ENCODE data around the gene ZGPAT.

ZGPAT gene

DNA sequence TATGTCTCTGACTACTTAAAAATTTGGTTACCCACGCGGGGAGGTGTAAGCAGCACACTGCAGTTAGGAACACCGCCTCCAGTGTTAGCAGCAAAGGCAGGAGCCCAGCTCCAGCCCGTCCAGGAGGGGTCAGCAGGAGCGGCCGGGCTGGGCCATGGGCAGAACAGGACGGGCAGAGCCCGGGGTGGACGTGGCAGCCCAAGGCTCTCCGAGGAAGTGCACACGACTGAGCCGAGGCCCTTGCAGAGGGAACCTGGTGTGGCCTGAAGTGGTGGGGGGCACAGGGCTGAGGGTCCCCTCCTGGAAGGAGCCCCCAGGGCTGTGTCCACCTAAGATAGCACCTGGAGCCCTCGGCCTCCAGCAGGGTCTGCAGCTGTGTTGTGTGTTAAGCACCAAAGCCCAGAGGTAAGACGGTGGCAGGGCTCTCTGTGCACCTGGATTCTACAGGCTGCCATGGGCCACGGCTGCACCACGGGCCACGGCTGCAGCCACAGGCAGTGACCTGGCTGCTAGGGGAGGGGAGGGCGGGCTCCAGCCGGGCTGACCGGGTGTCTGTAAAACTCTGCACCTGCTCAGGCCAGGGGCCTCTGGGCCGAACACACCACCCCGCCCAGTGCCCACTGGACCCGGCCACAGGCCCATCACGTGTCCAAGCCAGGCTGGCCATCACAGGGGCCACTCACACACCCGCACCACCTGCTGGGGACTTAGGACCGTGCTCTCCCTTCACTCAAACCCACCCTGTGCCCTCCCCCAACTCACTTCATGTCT lies 38.3 kb downstream of the ZGPAT start:
- no peak overlapping the region for H3K4me3 ChIP-seq (ENCODE audit: low read length)

DNA sequence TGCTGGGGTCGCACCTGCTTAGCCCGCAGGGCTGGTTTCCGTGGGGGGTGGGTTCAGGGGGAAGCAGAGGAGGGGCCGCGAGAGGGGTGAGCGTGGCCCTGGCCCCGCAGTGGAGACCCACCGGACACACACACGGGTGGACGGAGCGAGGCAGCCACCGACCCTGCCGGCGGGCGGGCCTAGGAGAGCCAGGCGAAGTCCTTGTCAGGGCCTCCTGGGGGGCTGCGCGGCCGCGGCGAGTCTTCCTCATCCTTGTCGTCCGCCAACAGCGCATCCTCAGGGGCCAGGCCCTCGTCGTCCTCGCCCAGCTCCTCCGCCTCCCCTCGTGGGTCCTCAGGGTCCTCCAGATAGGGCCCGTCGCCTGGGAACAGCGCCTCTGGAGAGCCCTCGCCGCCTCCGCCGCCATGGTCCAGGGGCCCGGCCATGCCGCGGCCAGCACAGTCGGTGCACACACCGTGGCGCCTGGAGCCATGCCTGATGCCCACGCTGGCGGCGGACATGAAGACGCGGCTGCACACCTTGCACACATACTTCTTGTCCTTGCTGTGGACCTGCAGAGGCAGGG lies 39.0 kb downstream of the ZGPAT start:
- H3K4me3 ChIP-seq (ENCODE audit: low read length): no peak overlapping the region
- no peak for DNase-seq (ENCODE audit: low read depth)
- TF ChIP-seq, protein P1, sequence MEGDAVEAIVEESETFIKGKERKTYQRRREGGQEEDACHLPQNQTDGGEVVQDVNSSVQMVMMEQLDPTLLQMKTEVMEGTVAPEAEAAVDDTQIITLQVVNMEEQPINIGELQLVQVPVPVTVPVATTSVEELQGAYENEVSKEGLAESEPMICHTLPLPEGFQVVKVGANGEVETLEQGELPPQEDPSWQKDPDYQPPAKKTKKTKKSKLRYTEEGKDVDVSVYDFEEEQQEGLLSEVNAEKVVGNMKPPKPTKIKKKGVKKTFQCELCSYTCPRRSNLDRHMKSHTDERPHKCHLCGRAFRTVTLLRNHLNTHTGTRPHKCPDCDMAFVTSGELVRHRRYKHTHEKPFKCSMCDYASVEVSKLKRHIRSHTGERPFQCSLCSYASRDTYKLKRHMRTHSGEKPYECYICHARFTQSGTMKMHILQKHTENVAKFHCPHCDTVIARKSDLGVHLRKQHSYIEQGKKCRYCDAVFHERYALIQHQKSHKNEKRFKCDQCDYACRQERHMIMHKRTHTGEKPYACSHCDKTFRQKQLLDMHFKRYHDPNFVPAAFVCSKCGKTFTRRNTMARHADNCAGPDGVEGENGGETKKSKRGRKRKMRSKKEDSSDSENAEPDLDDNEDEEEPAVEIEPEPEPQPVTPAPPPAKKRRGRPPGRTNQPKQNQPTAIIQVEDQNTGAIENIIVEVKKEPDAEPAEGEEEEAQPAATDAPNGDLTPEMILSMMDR (conservative IDR thresholded peaks at IDR 0.05; ENCODE audit: low read depth, low read length): no peak

More for the DNA sequence above, 38.3 kb downstream of the ZGPAT start:
- no peak for DNase-seq (ENCODE audit: low read depth)
- TF ChIP-seq, protein P1 (conservative IDR thresholded peaks at IDR 0.05; ENCODE audit: low read depth, low read length): no peak

DNA sequence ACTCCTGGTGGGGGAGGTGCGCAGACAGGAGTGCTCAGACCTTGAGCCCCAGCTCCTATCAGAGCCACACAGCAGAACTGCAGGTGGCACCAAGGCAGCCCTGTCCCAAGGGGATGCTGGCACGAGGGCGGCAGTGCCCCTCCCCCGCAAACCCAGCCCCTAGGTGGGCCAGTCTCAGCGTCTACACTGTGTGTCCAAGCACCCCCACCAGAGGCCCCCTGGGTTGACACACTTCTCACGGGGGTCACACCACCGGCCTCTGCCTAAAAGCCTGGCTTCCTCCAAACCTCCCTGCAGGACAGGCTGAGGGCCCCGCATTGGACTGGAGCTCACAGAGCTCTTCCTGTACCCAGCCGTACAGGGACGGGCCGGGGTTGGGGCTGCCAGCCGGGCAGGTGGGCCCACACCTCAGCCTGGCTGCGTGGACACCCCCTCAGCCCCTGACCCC lies 39.8 kb downstream of the ZGPAT start:
- no peak overlapping the region for H3K4me3 ChIP-seq (ENCODE audit: low read length)
- TF ChIP-seq, protein P1 (conservative IDR thresholded peaks at IDR 0.05; ENCODE audit: low read depth, low read length): no peak
- no peak for DNase-seq (ENCODE audit: low read depth)

DNA sequence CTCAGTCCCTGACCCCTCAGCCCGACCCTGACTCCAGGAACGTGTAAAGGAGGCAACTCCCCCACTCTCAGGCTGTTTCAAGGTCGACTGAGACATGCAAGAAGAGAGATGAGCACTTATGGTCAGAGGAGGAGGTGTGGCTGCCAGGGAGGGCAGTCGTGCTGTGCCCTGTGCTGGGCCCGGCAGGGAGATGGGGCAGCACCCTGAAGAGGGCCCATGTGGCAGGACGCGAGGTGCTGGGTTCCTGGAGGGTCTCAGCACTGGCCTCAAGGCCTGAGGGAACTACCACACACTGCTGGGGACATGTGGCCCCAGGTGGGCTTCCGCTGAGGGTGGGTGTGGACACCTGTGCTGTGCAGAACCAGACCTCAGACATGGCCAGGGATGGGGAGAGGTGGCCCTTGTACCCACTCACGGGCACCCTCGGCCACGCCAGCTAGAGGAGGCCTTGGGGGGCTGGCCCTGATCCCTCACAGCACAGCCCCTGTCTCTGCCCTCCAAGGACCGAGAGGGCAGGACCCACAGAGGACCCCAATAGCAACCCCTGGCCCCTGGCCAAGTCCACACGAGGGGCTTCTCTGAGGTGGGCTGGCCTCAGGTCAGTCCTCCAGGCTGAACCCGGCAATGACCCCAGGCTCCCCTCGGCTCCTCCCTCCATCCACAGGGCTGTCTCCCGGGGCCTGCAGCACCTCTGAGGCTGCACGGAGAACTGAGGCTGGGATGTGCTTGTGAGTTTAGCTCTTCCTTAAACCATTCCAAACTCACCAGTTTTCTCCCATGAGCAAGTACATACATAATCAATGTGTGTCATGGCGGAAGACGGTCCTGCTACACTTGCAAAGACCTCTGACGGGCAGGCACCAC lies 40.5 kb downstream of the ZGPAT start:
- H3K4me3 ChIP-seq (ENCODE audit: low read length): no peak overlapping the region
- TF ChIP-seq, protein P1 (conservative IDR thresholded peaks at IDR 0.05; ENCODE audit: low read depth, low read length): no peak
- no peak for DNase-seq (ENCODE audit: low read depth)

DNA sequence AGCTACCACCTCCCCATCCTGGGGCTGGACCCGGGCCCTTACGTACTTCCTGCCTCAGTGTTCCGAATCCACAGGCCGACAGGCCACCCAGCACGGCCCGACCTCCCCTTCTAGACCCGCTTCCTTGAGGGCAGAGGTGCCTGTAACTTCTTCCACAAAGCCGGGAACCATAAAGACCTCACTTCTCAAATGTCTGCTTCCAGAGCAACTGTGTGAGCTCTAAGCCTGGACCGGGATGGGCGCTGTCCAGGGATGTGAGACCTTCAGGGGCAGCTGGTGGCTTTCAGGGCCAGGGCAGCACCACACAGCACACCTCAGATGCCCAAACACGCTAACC lies 41.1 kb downstream of the ZGPAT start:
- no peak for DNase-seq (ENCODE audit: low read depth)
- TF ChIP-seq, protein P1 (conservative IDR thresholded peaks at IDR 0.05; ENCODE audit: low read depth, low read length): no peak
- H3K4me3 ChIP-seq (ENCODE audit: low read length): no peak overlapping the region

DNA sequence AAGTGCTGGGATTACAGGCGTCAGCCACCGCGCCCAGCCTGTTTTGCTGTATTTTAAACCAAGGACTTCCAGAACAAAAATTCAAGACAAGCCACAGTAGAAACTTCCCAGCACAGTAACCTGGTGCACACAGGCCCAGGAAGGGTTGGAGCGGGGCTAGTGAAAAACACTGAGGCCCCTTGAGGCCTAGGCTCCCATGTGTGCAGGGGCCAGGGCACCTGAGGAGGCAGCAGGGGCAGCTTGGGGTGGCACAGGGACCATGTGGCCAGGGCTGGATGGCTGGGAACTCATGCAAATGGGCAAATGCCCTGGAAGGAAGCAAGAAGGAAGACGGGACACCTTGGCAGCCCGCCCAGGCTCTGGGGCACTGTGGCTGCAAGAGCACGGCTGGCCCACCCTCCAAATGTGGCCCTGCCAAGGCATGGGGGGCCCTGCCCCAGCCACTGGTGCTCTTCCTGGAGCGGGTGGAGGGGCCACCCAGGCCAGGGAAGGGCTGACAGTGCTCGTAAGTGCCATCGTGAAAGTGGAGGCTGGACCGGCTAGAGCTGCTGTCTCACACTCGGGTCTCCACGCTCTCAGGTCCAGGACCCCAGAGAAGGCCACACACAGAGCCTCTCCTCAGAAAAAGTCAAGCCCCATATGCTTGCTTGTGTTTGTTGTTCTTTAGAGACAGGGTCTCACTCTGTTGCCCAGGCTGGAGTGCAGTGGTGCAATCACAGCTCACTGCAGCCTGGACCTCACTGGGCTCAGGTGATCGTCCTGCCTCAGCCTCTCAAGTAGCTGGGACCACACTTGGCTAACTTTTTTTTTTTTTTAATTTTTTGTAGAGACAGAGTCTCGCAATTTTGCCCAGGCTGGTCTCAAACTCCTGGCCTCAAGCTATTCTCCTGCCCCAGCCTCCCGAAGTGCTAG lies 42.0 kb downstream of the ZGPAT start:
- TF ChIP-seq, protein P1 (conservative IDR thresholded peaks at IDR 0.05; ENCODE audit: low read depth, low read length): no peak
- no peak overlapping the region for H3K4me3 ChIP-seq (ENCODE audit: low read length)
- DNase-seq (ENCODE audit: low read depth): no peak
